GM13977 (cell line): ENCODE measurements around the gene OR5AK2.

Experiments used
- DNase-seq: peaks from one replicate; pipeline ENCODE4 v3.0.0; 2012; ENCODE audit warnings: low spot score
- CTCF ChIP-seq: IDR thresholded peaks from 2 replicates; pipeline ENCODE4 v1.5.1; 2012; ENCODE audit warnings: mild to moderate bottlenecking, control low read depth; ENCODE audit not compliant: insufficient read depth; ENCODE audit errors: extremely low read depth, missing control alignments
- in situ Hi-C: fragments of 300-500 bp; cut with MboI; formaldehyde crosslinking; loops from one replicate; pipeline ENCODE4 v1.12.0; 2022; ENCODE audit warnings: low sequenced_read_pairs, low pct_unique_long_range_greater_than_20kb, mixed read lengths, inconsistent platforms; ENCODE audit not compliant: unreplicated experiment

OR5AK2 gene

GRCh38 chr11:57015679-57016078 lies 27.0 kb downstream of the OR5AK2 start:
- DNase-seq = no peak
- in situ Hi-C loops = no loop called here
- TF ChIP-seq CTCF = no peak

DNA sequence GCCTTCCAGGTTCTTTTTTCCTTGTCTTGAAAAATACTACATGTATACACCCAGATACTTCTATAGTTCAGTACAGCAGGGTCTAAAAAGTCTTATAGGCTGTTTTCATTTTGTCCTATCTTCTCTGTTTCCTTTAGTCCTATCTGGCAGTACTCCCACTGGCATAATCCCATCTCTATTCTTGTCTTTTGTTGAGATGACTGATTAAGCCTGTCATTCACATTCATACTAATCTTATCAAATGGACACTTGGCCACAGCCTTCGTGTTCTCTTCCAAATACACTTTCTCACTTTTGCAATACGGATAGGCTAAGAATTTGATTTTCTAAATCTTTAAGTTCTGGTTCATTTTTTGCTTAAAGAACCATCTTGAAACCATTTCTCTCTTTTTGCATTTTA lies 42.8 kb downstream of the OR5AK2 start:
- DNase-seq = no peak
- in situ Hi-C loops = no loop called here
- no peak for TF ChIP-seq CTCF
